ENCODE results near the gene FRMPD2.

FRMPD2 gene

GRCh38 chr10:48214716-48215485, 59.6 kb downstream of the FRMPD2 start:
- TF ChIP-seq POLR2A (IDR thresholded peaks at IDR 0.05; ENCODE audit: extremely low read depth, insufficient read length) (no peak), MYC (IDR thresholded peaks at IDR 0.05; ENCODE audit: low read depth, low read length) (no peak), CTCF (IDR thresholded peaks at IDR 0.05; ENCODE audit: low read depth, low read length) (no peak)
- TF ChIP-seq, protein P1, sequence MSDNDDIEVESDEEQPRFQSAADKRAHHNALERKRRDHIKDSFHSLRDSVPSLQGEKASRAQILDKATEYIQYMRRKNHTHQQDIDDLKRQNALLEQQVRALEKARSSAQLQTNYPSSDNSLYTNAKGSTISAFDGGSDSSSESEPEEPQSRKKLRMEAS (IDR thresholded peaks at IDR 0.05; ENCODE audit: low read depth, low read length) = no peak
- no peak overlapping the region for H3K4me3 ChIP-seq (ENCODE audit: low read depth, low read length)
- no peak for DNase-seq (ENCODE audit: low read depth)

- H3K4me3 ChIP-seq (ENCODE audit: low read depth, low read length) = no peak overlapping the region
- DNase-seq (ENCODE audit: low read depth) = no peak
- TF ChIP-seq, protein P1 (IDR thresholded peaks at IDR 0.05; ENCODE audit: low read depth, low read length) = no peak
- TF ChIP-seq MYC (IDR thresholded peaks at IDR 0.05; ENCODE audit: low read depth, low read length) (no peak), POLR2A (IDR thresholded peaks at IDR 0.05; ENCODE audit: extremely low read depth, insufficient read length) (no peak), CTCF (IDR thresholded peaks at IDR 0.05; ENCODE audit: low read depth, low read length) (no peak)
Measured at GRCh38 chr10:48213047-48213446, 61.4 kb downstream of the FRMPD2 start.

DNA sequence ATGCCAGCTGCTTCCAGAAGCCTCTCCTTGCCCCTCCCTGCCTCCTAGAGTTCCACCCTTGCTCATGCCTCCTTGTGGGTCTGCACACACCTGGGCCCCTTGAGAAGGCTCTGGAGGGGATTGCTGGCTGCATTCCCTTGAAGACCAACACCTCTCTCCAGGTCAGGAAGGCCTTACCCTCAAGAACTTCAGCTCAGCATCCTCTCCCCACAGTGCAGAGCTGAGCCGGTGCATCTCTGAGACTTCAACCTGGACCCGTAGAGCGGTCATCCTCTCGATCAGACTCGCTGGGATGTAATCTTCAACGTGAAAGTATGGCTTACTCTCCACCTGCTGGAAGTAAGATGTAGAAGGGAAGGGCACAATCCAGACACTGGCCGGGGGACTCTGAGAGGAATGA, 62.7 kb downstream of the FRMPD2 start:
- H3K4me3 ChIP-seq (ENCODE audit: low read depth, low read length) = no peak overlapping the region
- no peak for DNase-seq (ENCODE audit: low read depth)
- TF ChIP-seq POLR2A (IDR thresholded peaks at IDR 0.05; ENCODE audit: extremely low read depth, insufficient read length) (no peak), MYC (IDR thresholded peaks at IDR 0.05; ENCODE audit: low read depth, low read length) (no peak), CTCF (IDR thresholded peaks at IDR 0.05; ENCODE audit: low read depth, low read length) (no peak)
- TF ChIP-seq, protein P1 (IDR thresholded peaks at IDR 0.05; ENCODE audit: low read depth, low read length) = no peak

DNA sequence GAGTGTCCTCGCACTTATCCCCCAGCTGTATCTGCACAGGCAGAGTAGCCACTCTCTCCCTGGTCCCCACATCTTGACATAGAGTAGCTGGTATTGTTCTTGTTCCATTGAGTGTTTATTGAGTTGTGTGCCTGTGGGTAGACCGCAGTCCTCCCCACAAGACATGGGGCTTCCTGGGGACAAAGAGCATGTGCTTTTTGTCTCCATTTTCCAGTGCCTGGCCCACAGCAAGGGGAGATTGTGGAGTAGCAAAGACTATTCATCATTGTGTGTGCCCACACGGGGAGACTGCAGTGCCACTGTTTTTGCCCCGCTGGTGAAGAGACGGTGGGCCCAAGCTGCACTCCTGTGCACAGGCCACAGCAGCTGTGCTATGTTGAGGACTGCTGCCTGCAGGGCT, 63.5 kb downstream of the FRMPD2 start:
- no peak overlapping the region for H3K4me3 ChIP-seq (ENCODE audit: low read depth, low read length)
- TF ChIP-seq, protein P1 (IDR thresholded peaks at IDR 0.05; ENCODE audit: low read depth, low read length) = no peak
- TF ChIP-seq CTCF (IDR thresholded peaks at IDR 0.05; ENCODE audit: low read depth, low read length) (no peak), MYC (IDR thresholded peaks at IDR 0.05; ENCODE audit: low read depth, low read length) (no peak), POLR2A (IDR thresholded peaks at IDR 0.05; ENCODE audit: extremely low read depth, insufficient read length) (no peak)
- DNase-seq (ENCODE audit: low read depth) = no peak

GRCh38 chr10:48210391-48210790, 64.1 kb downstream of the FRMPD2 start:
- TF ChIP-seq CTCF (IDR thresholded peaks at IDR 0.05; ENCODE audit: low read depth, low read length) (no peak), POLR2A (IDR thresholded peaks at IDR 0.05; ENCODE audit: extremely low read depth, insufficient read length) (no peak), MYC (IDR thresholded peaks at IDR 0.05; ENCODE audit: low read depth, low read length) (no peak)
- TF ChIP-seq, protein P1 (IDR thresholded peaks at IDR 0.05; ENCODE audit: low read depth, low read length) = no peak
- H3K4me3 ChIP-seq (ENCODE audit: low read depth, low read length) = no peak overlapping the region
- no peak for DNase-seq (ENCODE audit: low read depth)

Measured in NB4 (cell line).